Mesenchymal stem cell (in vitro differentiated cells and primary cell): ENCODE measurements around the gene S100G.

Experiments
- DNase-seq: peaks from one replicate; pipeline ENCODE4 v3.0.0-alpha.2; 2013
- H2AFZ ChIP-seq: one replicate; pipeline ENCODE4 v1.6.1; 2013; ENCODE audit warnings: low read depth, mild to moderate bottlenecking, control low read depth, inconsistent platforms, low read length, moderate library complexity
- H2AK5ac ChIP-seq: 2 replicates; pipeline ENCODE4 v1.6.1; 2013; ENCODE audit warnings: low read length, moderate library complexity, mild to moderate bottlenecking, inconsistent platforms; ENCODE audit not compliant: severe bottlenecking
- H2BK120ac ChIP-seq: one replicate; pipeline ENCODE4 v1.6.1; 2013; ENCODE audit warnings: low read depth, mild to moderate bottlenecking, inconsistent platforms, low read length, moderate library complexity
- H2BK12ac ChIP-seq, 2 experiments: one replicate each; pipeline ENCODE4 v1.6.1; 2013; ENCODE audit warnings: inconsistent platforms in 2 of 2, low read length in 2 of 2, mild to moderate bottlenecking in 2 of 2, moderate library complexity in 2 of 2, control low read depth in 1 of 2
- H2BK15ac ChIP-seq: one replicate; pipeline ENCODE4 v1.6.1; 2013; ENCODE audit warnings: mild to moderate bottlenecking, low read depth, inconsistent platforms; ENCODE audit not compliant: poor library complexity, severe bottlenecking
- H2BK5ac ChIP-seq: 2 replicates; pipeline ENCODE4 v1.6.1; 2013; ENCODE audit warnings: low read depth, mild to moderate bottlenecking, low read length, control low read depth, inconsistent platforms; ENCODE audit not compliant: poor library complexity, severe bottlenecking
- H3K14ac ChIP-seq, 2 experiments: one replicate each; pipeline ENCODE4 v1.6.1; 2013; ENCODE audit warnings: inconsistent platforms in 2 of 2, low read length in 2 of 2, control low read depth in 1 of 2, mild to moderate bottlenecking in 1 of 2, moderate library complexity in 1 of 2
- H3K18ac ChIP-seq, 2 experiments: one replicate each; pipeline ENCODE4 v1.6.1; 2013; ENCODE audit warnings: inconsistent platforms in 2 of 2, low read length in 2 of 2, control low read depth in 1 of 2, low read depth in 1 of 2, mild to moderate bottlenecking in 1 of 2
- H3K23ac ChIP-seq, 2 experiments: one replicate each; pipeline ENCODE4 v1.6.1; 2013; ENCODE audit warnings: inconsistent platforms in 2 of 2, low read length in 2 of 2, mild to moderate bottlenecking in 2 of 2, moderate library complexity in 2 of 2, control low read depth in 1 of 2
- H3K27ac ChIP-seq: 2 replicates; pipeline ENCODE4 v1.5.1; 2013; ENCODE audit warnings: mild to moderate bottlenecking, moderate library complexity, low read length, control low read depth, inconsistent platforms; ENCODE audit not compliant: poor library complexity, severe bottlenecking
- H3K27me3 ChIP-seq, 2 experiments: 2 replicates each; pipeline versions ENCODE4 v1.6.1 to v1.7.0; 2013; ENCODE audit warnings: low read length in 2 of 2, mild to moderate bottlenecking in 2 of 2, moderate library complexity in 2 of 2, control low read depth in 1 of 2, inconsistent platforms in 1 of 2; ENCODE audit not compliant: control insufficient read depth in 1 of 2, insufficient read depth in 1 of 2
- H3K36me3 ChIP-seq, 2 experiments: 2 replicates each; pipeline versions ENCODE4 v1.6.1 to v1.7.0; 2013; ENCODE audit warnings: low read length in 2 of 2, control low read depth in 1 of 2, inconsistent platforms in 1 of 2, low read depth in 1 of 2, mild to moderate bottlenecking in 1 of 2; ENCODE audit not compliant: insufficient read depth in 2 of 2, control insufficient read depth in 1 of 2
- H3K4ac ChIP-seq, 2 experiments: one replicate each; pipeline ENCODE4 v1.6.1; 2013; ENCODE audit warnings: inconsistent platforms in 2 of 2, low read length in 2 of 2, mild to moderate bottlenecking in 2 of 2, moderate library complexity in 2 of 2, control low read depth in 1 of 2, low read depth in 1 of 2
- H3K4me1 ChIP-seq: 2 replicates; pipeline ENCODE4 v1.6.1; 2013; ENCODE audit warnings: low read depth, low read length, control low read depth; ENCODE audit not compliant: control insufficient read depth, insufficient read depth
- H3K4me2 ChIP-seq: 2 replicates; pipeline ENCODE4 v1.6.1; 2013; ENCODE audit warnings: low read length, mild to moderate bottlenecking, inconsistent platforms; ENCODE audit not compliant: poor library complexity, severe bottlenecking
- H3K4me3 ChIP-seq, 2 experiments: 2 replicates each; pipeline versions ENCODE4 v1.5.1 to v1.7.0; 2013; ENCODE audit warnings: low read length in 2 of 2, mild to moderate bottlenecking in 2 of 2, control low read depth in 1 of 2, low read depth in 1 of 2; ENCODE audit not compliant: insufficient read depth in 1 of 2
- H3K79me1 ChIP-seq: replicated peaks from 2 replicates; pipeline ENCODE4 v1.6.1; 2013; ENCODE audit warnings: mild to moderate bottlenecking, control low read depth, low read length, inconsistent platforms; ENCODE audit not compliant: poor library complexity, severe bottlenecking
- H3K9ac ChIP-seq: 2 replicates; pipeline ENCODE4 v1.7.0; 2013; ENCODE audit warnings: mild to moderate bottlenecking, low read length, moderate library complexity
- H3K9me3 ChIP-seq: 2 replicates; pipeline ENCODE4 v1.7.0; 2013; ENCODE audit warnings: mild to moderate bottlenecking, low read length; ENCODE audit not compliant: control insufficient read depth
- H4K8ac ChIP-seq: one replicate; pipeline ENCODE4 v1.6.1; 2013; ENCODE audit warnings: inconsistent platforms, mild to moderate bottlenecking, low read length, moderate library complexity
- H4K91ac ChIP-seq: one replicate; pipeline ENCODE4 v1.6.1; 2013; ENCODE audit warnings: mild to moderate bottlenecking, low read length, inconsistent platforms
- WGBS: methylation state at CpG from one replicate; pipeline ENCODE4 v1.1.7; 2013; ENCODE audit warnings: mixed read lengths; 5-methylcytosine and 5-hydroxymethylcytosine counted together

S100G gene

GRCh38 chrX:16665089-16665488, 15.1 kb downstream of the S100G start:
- Histone ChIP-seq H3K18ac (no peak overlapping the region), H3K23ac (no peak overlapping the region), H3K9ac (no peak overlapping the region), H3K4me1 (peaks cover 5% of the 10 kb centered on the region), H3K27me3 (peaks cover 0 to 7% of the 10 kb centered on the region in 2 experiments), H3K4me2 (no peak overlapping the region), H3K27ac (no peak overlapping the region), H2AFZ (no peak overlapping the region), H2BK120ac (no peak overlapping the region), H2BK5ac (no peak overlapping the region), H3K36me3 (peaks cover 0 to 4% of the 10 kb centered on the region in 2 experiments), H2BK12ac (no peak overlapping the region), H4K91ac (no peak overlapping the region), H2BK15ac (no peak overlapping the region), H4K8ac (no peak overlapping the region), H3K9me3 (no peaks in the 10 kb centered on the region), H3K4ac (no peak overlapping the region), H3K14ac (no peak overlapping the region), H2AK5ac (no peak overlapping the region), H3K79me1 (peaks cover 2% of the 10 kb centered on the region), H3K4me3 (no peak overlapping the region)
- peak; percentile 60 for DNase-seq
- no CpG with 5 or more reads among the region's 2 CpGs for WGBS

GRCh38 chrX:16666541-16666940, 16.6 kb downstream of the S100G start:
- H2BK12ac ChIP-seq: no peak overlapping the region
- no peak overlapping the region for H3K4me2 ChIP-seq
- H3K9ac ChIP-seq: no peak overlapping the region
- H3K27ac ChIP-seq: no peak overlapping the region
- no peak overlapping the region for H3K4me3 ChIP-seq
- no peak overlapping the region for H3K18ac ChIP-seq
- no peak overlapping the region for H2BK5ac ChIP-seq
- peak; percentile 23 for DNase-seq
- no peak overlapping the region for H3K23ac ChIP-seq
- H2BK120ac ChIP-seq: no peak overlapping the region
- no peak overlapping the region for H2BK15ac ChIP-seq
- H2AK5ac ChIP-seq: no peak overlapping the region
- H2AFZ ChIP-seq: no peak overlapping the region
- H3K9me3 ChIP-seq: no peaks in the 10 kb centered on the region
- H3K36me3 ChIP-seq: peaks cover 0 to 4% of the 10 kb centered on the region in 2 experiments
- no peak overlapping the region for H4K8ac ChIP-seq
- H3K27me3 ChIP-seq: peaks cover 0 to 7% of the 10 kb centered on the region in 2 experiments
- WGBS: 72% methylated on average over 4 of the region's 4 CpGs
- H3K4ac ChIP-seq: no peak overlapping the region
- no peak overlapping the region for H4K91ac ChIP-seq
- H3K14ac ChIP-seq: no peak overlapping the region
- H3K4me1 ChIP-seq: peaks cover 5% of the 10 kb centered on the region
- peaks cover 2% of the 10 kb centered on the region for H3K79me1 ChIP-seq

GRCh38 chrX:16671005-16671404, 21.0 kb downstream of the S100G start:
- Histone ChIP-seq H3K36me3 (peaks cover 0 to 4% of the 10 kb centered on the region in 2 experiments), H3K23ac (no peak overlapping the region), H2BK15ac (no peak overlapping the region), H4K91ac (no peak overlapping the region), H3K14ac (no peak overlapping the region), H3K4me3 (no peak overlapping the region), H3K4ac (no peak overlapping the region), H3K79me1 (no peaks in the 10 kb centered on the region), H2BK5ac (no peak overlapping the region), H3K4me1 (peaks cover 1% of the 10 kb centered on the region), H2AK5ac (no peak overlapping the region), H3K27me3 (peaks cover 0 to 8% of the 10 kb centered on the region in 2 experiments), H3K4me2 (no peak overlapping the region), H4K8ac (no peak overlapping the region), H2BK12ac (no peak overlapping the region), H3K27ac (no peak overlapping the region), H3K18ac (no peak overlapping the region), H3K9me3 (no peaks in the 10 kb centered on the region), H3K9ac (no peak overlapping the region), H2AFZ (no peak overlapping the region), H2BK120ac (no peak overlapping the region)
- peak; percentile 48 for DNase-seq

- H2BK120ac ChIP-seq: no peak overlapping the region
- no peak overlapping the region for H2BK5ac ChIP-seq
- H3K4me3 ChIP-seq: no peak overlapping the region
- no peak overlapping the region for H4K8ac ChIP-seq
- H4K91ac ChIP-seq: no peak overlapping the region
- H2AFZ ChIP-seq: no peak overlapping the region
- H3K9me3 ChIP-seq: no peaks in the 10 kb centered on the region
- H3K4me1 ChIP-seq: no peaks in the 10 kb centered on the region
- 94% methylated on average over 10 of the region's 11 CpGs for WGBS
- no peak overlapping the region for H2BK12ac ChIP-seq
- H3K9ac ChIP-seq: no peak overlapping the region
- H3K79me1 ChIP-seq: no peaks in the 10 kb centered on the region
- peaks cover 0 to 8% of the 10 kb centered on the region in 2 experiments for H3K27me3 ChIP-seq
- no peak overlapping the region for H2AK5ac ChIP-seq
- no peak overlapping the region for H3K4ac ChIP-seq
- H3K27ac ChIP-seq: no peak overlapping the region
- peaks cover 17 to 20% of the 10 kb centered on the region in 2 experiments for H3K36me3 ChIP-seq
- DNase-seq: no peak
- H3K23ac ChIP-seq: no peak overlapping the region
- no peak overlapping the region for H3K18ac ChIP-seq
- no peak overlapping the region for H2BK15ac ChIP-seq
- H3K14ac ChIP-seq: no peak overlapping the region
- H3K4me2 ChIP-seq: no peak overlapping the region
These were observed 28.7 kb downstream of the S100G start for GRCh38 chrX:16678689-16679088.
